NB4 (cell line): ENCODE data around the gene TMPRSS6.

Experiments used
- DNase-seq: peaks from one replicate; pipeline ENCODE4 v3.0.0; 2010; ENCODE audit warnings: low read depth
- H3K4me3 ChIP-seq: one replicate; pipeline ENCODE4 v1.5.1; 2011; ENCODE audit warnings: mild to moderate bottlenecking, low read depth, low read length, moderate library complexity
- MYC ChIP-seq: IDR thresholded peaks from 2 replicates; pipeline ENCODE4 v1.6.1; 2011; ENCODE audit warnings: low read depth, low read length
- POLR2A ChIP-seq: IDR thresholded peaks from 2 replicates; pipeline ENCODE4 v1.6.1; 2011; ENCODE audit warnings: mild to moderate bottlenecking; ENCODE audit not compliant: insufficient read length; ENCODE audit errors: extremely low read depth
- TF ChIP-seq, protein P1 (sequence below): IDR thresholded peaks from one replicate; pipeline ENCODE4 v1.5.1; 2012; ENCODE audit warnings: low read depth, low read length
- TF ChIP-seq, protein P2 (sequence below): IDR thresholded peaks from 2 replicates; pipeline ENCODE4 v1.6.1; 2011; ENCODE audit warnings: low read depth, low read length

The TMPRSS6 gene

DNA sequence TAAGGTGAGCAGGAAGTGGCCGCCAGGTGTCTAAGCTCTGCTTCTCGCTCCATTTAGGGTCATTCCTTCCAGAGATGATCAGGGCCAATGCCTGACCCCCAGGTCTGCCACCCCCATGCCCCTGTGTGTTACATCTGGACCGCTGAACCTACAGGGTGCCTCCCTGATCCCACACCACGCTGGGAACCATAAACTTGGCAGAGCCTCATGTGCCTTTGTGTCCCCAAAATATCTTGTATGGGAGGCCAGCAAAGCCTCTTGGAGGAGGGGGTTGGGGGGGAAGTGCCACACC, 94.0 kb downstream of the TMPRSS6 start:
- H3K4me3 ChIP-seq, result no peak overlapping the region
- no peak for DNase-seq
- TF ChIP-seq, protein P1, sequence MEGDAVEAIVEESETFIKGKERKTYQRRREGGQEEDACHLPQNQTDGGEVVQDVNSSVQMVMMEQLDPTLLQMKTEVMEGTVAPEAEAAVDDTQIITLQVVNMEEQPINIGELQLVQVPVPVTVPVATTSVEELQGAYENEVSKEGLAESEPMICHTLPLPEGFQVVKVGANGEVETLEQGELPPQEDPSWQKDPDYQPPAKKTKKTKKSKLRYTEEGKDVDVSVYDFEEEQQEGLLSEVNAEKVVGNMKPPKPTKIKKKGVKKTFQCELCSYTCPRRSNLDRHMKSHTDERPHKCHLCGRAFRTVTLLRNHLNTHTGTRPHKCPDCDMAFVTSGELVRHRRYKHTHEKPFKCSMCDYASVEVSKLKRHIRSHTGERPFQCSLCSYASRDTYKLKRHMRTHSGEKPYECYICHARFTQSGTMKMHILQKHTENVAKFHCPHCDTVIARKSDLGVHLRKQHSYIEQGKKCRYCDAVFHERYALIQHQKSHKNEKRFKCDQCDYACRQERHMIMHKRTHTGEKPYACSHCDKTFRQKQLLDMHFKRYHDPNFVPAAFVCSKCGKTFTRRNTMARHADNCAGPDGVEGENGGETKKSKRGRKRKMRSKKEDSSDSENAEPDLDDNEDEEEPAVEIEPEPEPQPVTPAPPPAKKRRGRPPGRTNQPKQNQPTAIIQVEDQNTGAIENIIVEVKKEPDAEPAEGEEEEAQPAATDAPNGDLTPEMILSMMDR, result no peak
- TF ChIP-seq POLR2A (no peak), MYC (no peak)
- TF ChIP-seq, protein P2, sequence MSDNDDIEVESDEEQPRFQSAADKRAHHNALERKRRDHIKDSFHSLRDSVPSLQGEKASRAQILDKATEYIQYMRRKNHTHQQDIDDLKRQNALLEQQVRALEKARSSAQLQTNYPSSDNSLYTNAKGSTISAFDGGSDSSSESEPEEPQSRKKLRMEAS, result no peak
